MM.1S (cell line): ENCODE data around the gene PPFIA2.

ENCODE experiments used
- DNase-seq: peaks from one replicate; pipeline ENCODE4 v3.0.0-alpha.2; 2015
- H2AFZ ChIP-seq: fragments of 300-600 bp; sonication (generic); 2 replicates; pipeline ENCODE4 v1.6.0; 2016; ENCODE audit warnings: antibody characterized with exemption, low read length
- H3F3A ChIP-seq: fragments of 300-600 bp; sonication (generic); 2 replicates; pipeline ENCODE4 v1.6.1; 2016; ENCODE audit warnings: mild to moderate bottlenecking, antibody characterized with exemption, low read length, moderate library complexity, mixed read lengths; ENCODE audit not compliant: insufficient read depth
- H3K27ac ChIP-seq: fragments of 300-600 bp; sonication (generic); 2 replicates; pipeline ENCODE4 v1.5.1; 2016; ENCODE audit warnings: mild to moderate bottlenecking, low read length
- H3K27me3 ChIP-seq: fragments of 300-600 bp; sonication (generic); replicated peaks from 2 replicates; pipeline ENCODE4 v1.6.0; 2016; ENCODE audit warnings: low read length; ENCODE audit not compliant: insufficient read depth
- H3K36me3 ChIP-seq: fragments of 300-600 bp; sonication (generic); replicated peaks from 2 replicates; pipeline ENCODE4 v1.6.1; 2016; ENCODE audit warnings: mild to moderate bottlenecking, low read length, mixed read lengths; ENCODE audit not compliant: insufficient read depth
- H3K4me1 ChIP-seq: fragments of 300-600 bp; sonication (generic); 2 replicates; pipeline ENCODE4 v1.6.1; 2016; ENCODE audit warnings: low read length, mixed read lengths
- H3K4me2 ChIP-seq: fragments of 300-600 bp; sonication (generic); 2 replicates; pipeline ENCODE4 v1.6.0; 2016; ENCODE audit warnings: low read depth, low read length
- H3K4me3 ChIP-seq: fragments of 300-600 bp; sonication (generic); 2 replicates; pipeline ENCODE4 v1.5.1; 2016; ENCODE audit warnings: low read length, mixed read lengths
- H3K79me2 ChIP-seq: fragments of 300-600 bp; sonication (generic); 2 replicates; pipeline ENCODE4 v1.6.1; 2016; ENCODE audit warnings: mixed run types, low read length, mixed read lengths
- H3K9ac ChIP-seq: fragments of 300-600 bp; sonication (generic); 2 replicates; pipeline ENCODE4 v1.6.1; 2016; ENCODE audit warnings: low read length, mixed read lengths
- H3K9me2 ChIP-seq: fragments of 300-600 bp; sonication (generic); replicated peaks from 2 replicates; pipeline ENCODE4 v1.6.1; 2016; ENCODE audit warnings: mild to moderate bottlenecking, low read length, mixed read lengths; ENCODE audit not compliant: insufficient read depth
- H3K9me3 ChIP-seq: fragments of 300-600 bp; sonication (generic); replicated peaks from 2 replicates; pipeline ENCODE4 v1.6.1; 2016; ENCODE audit warnings: mild to moderate bottlenecking, low read length, mixed read lengths; ENCODE audit not compliant: insufficient read depth
- H4K20me1 ChIP-seq: fragments of 300-600 bp; sonication (generic); 2 replicates; pipeline ENCODE4 v1.6.1; 2016; ENCODE audit warnings: mild to moderate bottlenecking, low read length, moderate library complexity, mixed read lengths; ENCODE audit not compliant: insufficient read depth
- CTCF ChIP-seq: fragments of 300-600 bp; sonication (generic); IDR thresholded peaks from 2 replicates; pipeline ENCODE4 v1.5.1; 2016; ENCODE audit warnings: antibody characterized with exemption, low read length, mixed read lengths
- EZH2 ChIP-seq: fragments of 300-600 bp; sonication (generic); optimal IDR thresholded peaks from 2 replicates; pipeline ENCODE3; 2017; ENCODE audit warnings: low read depth, mild to moderate bottlenecking, antibody characterized with exemption, low read length, mixed read lengths
- EZH2phosphoT487 ChIP-seq: fragments of 300-600 bp; sonication (generic); IDR thresholded peaks from 2 replicates; pipeline ENCODE4 v1.6.1; 2018; ENCODE audit warnings: antibody characterized with exemption, low read length

PPFIA2 gene

GRCh38 chr12:81330480-81330879, 428.7 kb downstream of the PPFIA2 start:
- no peak overlapping the region for H2AFZ ChIP-seq
- H3K36me3 ChIP-seq, result no peaks in the 10 kb centered on the region
- no peak overlapping the region for H3K4me2 ChIP-seq
- no peaks in the 10 kb centered on the region for H3K9me3 ChIP-seq
- no peak for DNase-seq
- H3K9ac ChIP-seq, result no peak overlapping the region
- no peak for TF ChIP-seq EZH2
- TF ChIP-seq EZH2phosphoT487, result no peak
- TF ChIP-seq CTCF, result peak; percentile 28
- H3K27ac ChIP-seq, result no peak overlapping the region
- no peak overlapping the region for H3K4me3 ChIP-seq
- no peaks in the 10 kb centered on the region for H4K20me1 ChIP-seq
- H3K79me2 ChIP-seq, result no peaks in the 10 kb centered on the region
- no peaks in the 10 kb centered on the region for H3K27me3 ChIP-seq
- no peaks in the 10 kb centered on the region for H3K4me1 ChIP-seq
- no peaks in the 10 kb centered on the region for H3K9me2 ChIP-seq
- H3F3A ChIP-seq, result no peaks in the 10 kb centered on the region

- no peak overlapping the region for H3K9ac ChIP-seq
- H2AFZ ChIP-seq, result no peak overlapping the region
- peak; percentile 35 for DNase-seq
- no peaks in the 10 kb centered on the region for H3K9me2 ChIP-seq
- H4K20me1 ChIP-seq, result no peaks in the 10 kb centered on the region
- H3F3A ChIP-seq, result no peaks in the 10 kb centered on the region
- no peak overlapping the region for H3K27ac ChIP-seq
- no peaks in the 10 kb centered on the region for H3K27me3 ChIP-seq
- H3K9me3 ChIP-seq, result no peaks in the 10 kb centered on the region
- H3K4me3 ChIP-seq, result no peak overlapping the region
- no peaks in the 10 kb centered on the region for H3K79me2 ChIP-seq
- no peaks in the 10 kb centered on the region for H3K4me1 ChIP-seq
- TF ChIP-seq EZH2phosphoT487, result no peak
- peak; percentile 53 for TF ChIP-seq CTCF
- H3K4me2 ChIP-seq, result no peak overlapping the region
- H3K36me3 ChIP-seq, result no peaks in the 10 kb centered on the region
Measured at GRCh38 chr12:81329085-81329484, 430.1 kb downstream of the PPFIA2 start.

- H3K4me3 ChIP-seq, result no peak overlapping the region
- H3K9me2 ChIP-seq, result no peaks in the 10 kb centered on the region
- no peak overlapping the region for H2AFZ ChIP-seq
- no peak for DNase-seq
- H4K20me1 ChIP-seq, result no peaks in the 10 kb centered on the region
- H3K9me3 ChIP-seq, result no peaks in the 10 kb centered on the region
- H3K4me1 ChIP-seq, result no peaks in the 10 kb centered on the region
- TF ChIP-seq EZH2phosphoT487, result no peak
- no peak for TF ChIP-seq EZH2
- TF ChIP-seq CTCF, result no peak
- H3K27ac ChIP-seq, result no peak overlapping the region
- no peak overlapping the region for H3K9ac ChIP-seq
- no peaks in the 10 kb centered on the region for H3K36me3 ChIP-seq
- H3K79me2 ChIP-seq, result no peaks in the 10 kb centered on the region
- no peaks in the 10 kb centered on the region for H3K27me3 ChIP-seq
- no peaks in the 10 kb centered on the region for H3F3A ChIP-seq
- H3K4me2 ChIP-seq, result no peak overlapping the region
Measured at GRCh38 chr12:81327425-81327824, 431.7 kb downstream of the PPFIA2 start.

GRCh38 chr12:81325086-81325485, 434.1 kb downstream of the PPFIA2 start:
- H3K27me3 ChIP-seq, result no peaks in the 10 kb centered on the region
- H3F3A ChIP-seq, result no peaks in the 10 kb centered on the region
- no peak overlapping the region for H3K4me3 ChIP-seq
- H3K4me1 ChIP-seq, result no peaks in the 10 kb centered on the region
- H3K36me3 ChIP-seq, result no peaks in the 10 kb centered on the region
- no peaks in the 10 kb centered on the region for H3K9me3 ChIP-seq
- no peak overlapping the region for H2AFZ ChIP-seq
- H3K9me2 ChIP-seq, result no peaks in the 10 kb centered on the region
- H4K20me1 ChIP-seq, result no peaks in the 10 kb centered on the region
- no peak overlapping the region for H3K4me2 ChIP-seq
- no peak for DNase-seq
- no peak overlapping the region for H3K9ac ChIP-seq
- H3K27ac ChIP-seq, result no peak overlapping the region
- no peak for TF ChIP-seq CTCF
- no peak for TF ChIP-seq EZH2phosphoT487
- no peak for TF ChIP-seq EZH2
- no peaks in the 10 kb centered on the region for H3K79me2 ChIP-seq
